SKM-1 (cell line): ENCODE data around the gene ARMC9.

Experiments
- DNase-seq: peaks from one replicate; lab custom pipeline; 2025; ENCODE audit not compliant: unreplicated experiment; lab: John Stamatoyannopoulos, UW

Gene ARMC9

DNA sequence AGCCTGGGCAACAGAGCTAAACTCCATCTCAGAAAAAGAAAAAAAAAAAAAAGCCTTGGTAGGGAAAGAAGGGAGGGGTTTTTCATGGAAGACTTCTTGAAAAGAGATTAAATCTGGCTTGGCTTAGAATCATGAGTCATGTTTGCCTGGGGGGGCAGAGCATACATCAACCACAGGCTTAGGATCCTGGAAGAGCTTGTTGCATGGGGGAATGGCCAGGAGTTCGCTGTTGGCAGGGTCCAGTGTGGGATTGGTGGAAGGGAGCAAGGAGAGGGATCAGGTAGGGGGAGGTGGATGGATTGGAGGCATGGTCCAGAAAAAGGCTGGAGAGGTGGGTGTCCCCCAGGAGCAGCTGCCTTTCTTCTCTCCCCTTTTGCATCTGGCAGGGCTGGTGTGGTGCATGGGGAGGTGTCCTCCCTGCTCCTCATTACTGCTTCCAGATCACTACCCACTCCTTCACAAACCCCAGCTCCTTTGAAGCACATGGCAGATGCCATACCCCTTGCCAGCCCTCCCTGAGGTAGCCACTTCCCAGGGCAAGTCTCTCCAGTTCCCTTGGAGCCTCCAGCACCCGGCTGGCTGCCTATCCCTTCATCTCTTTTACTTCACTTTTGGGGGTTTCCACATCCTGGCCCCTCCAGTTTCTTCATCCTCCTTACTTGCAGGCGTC, 2.5 kb downstream of the ARMC9 start:
- no peak for DNase-seq

DNA sequence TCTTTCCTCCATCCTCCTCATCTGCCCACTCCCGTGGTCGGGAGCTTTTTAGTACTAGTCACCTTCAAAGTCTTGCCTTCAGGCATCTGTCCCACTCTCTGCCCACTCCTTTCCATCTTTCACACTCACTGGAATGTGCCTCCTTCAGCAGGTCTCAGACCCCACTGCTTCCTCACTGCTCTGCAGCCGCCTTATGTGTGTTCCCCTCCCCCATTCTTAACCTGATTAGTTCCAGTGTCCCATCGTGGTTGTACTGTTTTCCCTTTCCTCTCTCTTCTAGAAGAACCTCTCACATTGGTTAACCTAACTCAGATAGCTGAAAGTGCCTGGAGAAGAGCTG, 3.0 kb downstream of the ARMC9 start:
- no peak for DNase-seq

DNA sequence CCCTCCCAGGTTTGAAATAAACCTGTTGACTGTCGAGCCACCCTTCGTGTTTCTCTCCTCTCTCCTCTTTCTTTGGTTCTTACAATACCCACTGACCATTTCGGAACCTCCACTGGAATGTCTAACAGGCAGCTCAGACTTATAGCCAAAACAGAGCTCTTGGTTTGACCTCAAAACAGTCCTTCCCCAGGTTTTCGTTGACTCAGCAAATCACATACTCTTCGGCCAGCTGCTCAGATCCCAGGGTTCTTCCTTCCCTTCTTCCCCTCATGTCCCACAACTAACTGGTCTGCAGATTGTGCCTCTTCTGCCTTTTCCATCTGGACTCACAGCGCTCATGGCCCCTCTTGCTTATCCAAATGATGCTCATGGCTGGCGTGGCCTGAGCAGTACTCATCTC, 4.7 kb downstream of the ARMC9 start:
- DNase-seq = no peak

DNA sequence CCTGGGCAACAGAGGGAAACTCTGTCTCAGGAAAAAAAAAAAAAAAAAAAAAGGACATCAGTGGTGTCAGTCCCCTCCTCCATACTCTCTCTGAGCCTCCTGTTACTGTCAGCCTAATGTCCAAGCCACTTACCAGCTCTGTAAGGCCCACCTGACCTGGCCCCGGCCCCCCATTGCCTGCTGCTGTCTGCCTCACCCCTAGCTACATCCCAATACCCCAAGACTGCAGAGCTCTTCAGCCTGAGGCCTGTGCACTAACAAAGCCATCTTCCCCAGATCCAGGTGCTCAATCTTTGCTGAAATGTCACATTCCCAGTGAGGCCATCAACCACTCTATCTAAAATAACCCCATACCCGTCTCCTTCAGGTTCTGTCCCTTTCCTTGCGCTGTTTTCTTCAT, 5.7 kb downstream of the ARMC9 start:
- DNase-seq = no peak

DNA sequence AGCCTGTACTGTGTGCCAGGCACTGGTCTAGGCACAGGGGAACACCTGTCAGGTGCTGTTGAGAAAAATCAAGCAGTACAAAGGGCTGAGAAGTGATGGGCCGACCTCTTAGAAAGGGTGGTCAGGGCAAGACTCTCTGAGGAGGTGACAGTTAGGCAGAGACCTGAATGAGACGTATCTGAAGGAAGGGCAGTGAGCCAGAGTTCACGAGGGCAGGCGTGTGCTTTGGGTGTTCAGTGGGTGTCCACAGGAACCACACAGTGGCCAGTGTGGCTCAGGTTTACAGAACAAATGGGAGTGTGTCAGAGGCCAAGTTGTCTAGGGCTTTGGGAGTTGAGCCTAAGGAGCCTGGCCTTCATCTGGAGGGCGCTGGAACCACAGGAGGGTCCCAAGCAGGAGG, 6.2 kb downstream of the ARMC9 start:
- no peak for DNase-seq

DNA sequence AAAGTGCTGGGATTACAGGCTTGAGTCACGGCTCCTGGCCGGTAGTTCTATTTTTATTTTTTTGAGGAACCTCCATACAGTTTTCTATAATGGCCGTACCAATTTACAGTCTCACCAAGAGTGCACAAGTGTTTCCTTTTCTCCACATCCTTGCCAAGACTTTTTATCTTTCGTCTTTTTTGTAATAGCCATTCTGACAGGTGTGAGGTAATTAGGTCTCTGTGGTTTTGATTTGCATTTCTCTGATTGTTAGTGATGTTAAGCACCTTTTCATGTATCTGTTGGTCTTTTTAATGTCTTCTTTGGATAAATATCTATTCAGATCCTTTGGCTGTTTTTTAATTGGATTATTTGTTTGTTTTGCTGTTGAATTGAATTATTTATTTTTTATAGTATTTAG, 9.3 kb downstream of the ARMC9 start:
- no peak for DNase-seq

DNA sequence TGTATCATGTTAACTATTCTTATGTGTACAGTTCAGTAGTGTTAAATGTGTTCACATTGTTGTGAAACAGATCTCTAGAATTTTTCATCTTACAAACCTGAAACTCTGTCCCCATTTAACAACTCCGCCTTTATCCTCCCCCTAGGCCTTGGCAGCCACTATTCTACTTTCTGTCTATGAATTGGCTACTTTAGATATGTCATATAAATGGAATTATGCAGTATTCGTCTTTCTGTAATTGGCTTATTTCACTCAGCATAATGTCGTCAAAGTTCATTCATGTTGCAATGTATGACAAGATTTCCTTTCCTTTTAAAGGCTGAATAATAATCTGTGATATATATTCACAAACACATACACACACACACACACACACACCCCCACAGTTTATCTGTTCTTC, 12.4 kb downstream of the ARMC9 start:
- DNase-seq = no peak

DNA sequence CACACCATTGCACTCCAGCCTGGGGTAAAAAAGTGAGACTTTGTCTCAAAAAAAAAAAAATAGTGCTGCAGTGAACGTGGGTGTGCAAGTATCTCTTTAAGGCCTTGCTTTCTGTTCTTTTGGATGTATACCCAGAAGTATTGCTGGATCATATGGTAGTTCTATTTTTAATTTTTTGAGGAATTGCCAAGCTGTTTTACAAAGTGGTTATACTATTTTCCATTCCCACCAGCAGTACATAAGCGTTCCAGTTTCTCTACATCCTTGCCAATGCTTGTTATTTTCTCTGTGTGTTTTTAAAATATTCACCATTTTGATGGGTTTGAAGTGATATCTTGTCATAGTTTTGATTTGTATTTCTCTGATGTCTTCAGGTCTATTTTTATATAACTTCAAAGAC, 13.1 kb downstream of the ARMC9 start:
- no peak for DNase-seq

DNA sequence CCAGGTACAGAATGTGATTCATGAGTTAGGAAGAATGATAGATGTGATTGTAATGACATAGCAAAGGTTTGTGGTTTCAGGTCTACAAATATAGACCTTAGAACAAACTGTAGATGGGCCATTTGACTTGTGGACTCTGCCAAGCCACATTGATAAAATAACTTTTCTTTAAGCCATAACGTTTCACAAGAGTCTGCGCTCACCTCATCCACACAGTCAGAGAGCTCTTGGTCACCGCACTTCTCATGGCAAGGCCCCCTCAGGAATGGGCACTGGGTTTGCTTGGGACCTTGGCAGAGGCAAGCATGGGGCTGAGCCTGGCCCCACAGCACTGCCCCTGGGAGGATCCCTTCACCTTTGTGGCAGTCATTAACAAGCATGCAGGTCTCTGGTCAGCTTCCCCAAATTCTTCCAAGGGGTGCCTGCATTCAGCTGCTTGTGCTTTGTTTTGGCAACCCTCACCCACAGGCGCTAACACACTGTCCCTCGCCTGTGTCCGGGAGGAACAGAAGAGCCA, 14.0 kb downstream of the ARMC9 start:
- no peak for DNase-seq

DNA sequence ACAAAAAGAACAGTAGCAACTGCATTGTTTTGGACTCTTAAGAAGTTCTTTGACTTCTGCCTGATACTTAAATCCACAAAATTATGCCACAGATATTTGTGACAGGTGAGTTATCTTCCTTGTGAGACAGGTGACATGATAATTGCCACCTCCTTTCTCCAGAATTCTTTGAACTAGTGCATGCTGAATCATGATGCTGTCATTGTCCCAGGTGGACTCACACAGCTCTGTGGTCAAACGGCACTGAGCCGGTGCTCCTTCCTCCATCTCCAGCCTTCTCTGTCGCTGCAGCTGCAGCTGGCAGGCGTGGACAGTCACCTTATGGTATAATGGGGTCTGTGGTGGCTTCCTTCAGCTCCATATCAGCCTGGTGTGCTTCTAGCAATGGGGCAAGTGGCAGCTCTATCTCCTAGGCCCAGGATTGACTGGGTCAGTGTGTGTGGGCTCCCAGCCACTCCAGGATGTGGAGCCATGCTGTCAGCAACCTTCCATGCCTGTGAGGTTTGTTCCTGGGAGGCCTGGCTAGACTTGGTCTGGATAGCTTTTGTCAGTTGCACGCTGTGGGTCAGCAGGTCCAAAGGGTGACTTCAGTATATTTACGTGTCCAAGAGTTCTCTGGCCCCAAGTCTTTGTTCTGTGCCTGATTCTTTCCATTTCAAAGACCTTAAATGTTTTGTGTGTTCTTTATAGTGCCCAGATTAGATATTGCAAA, 15.7 kb downstream of the ARMC9 start:
- DNase-seq = no peak

DNA sequence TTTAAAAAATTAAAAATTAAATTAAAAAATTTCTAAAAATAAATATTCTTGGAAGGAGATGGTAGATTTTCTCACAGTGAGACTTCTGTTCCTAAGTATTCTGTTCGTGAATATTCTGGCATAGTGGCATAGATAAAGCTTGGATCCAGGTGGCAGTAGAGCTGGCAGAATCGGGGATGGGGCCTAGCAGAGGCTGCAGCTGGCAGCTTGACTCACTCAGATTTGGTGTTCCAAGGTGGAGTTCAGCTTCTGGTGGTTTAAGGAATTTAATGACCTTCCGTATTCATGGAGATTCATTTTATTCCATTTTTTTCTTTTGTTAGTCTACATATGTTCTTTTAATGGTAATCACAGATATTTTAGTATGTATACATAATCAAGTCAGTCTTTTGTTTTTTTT, 19.9 kb downstream of the ARMC9 start:
- no peak for DNase-seq

DNA sequence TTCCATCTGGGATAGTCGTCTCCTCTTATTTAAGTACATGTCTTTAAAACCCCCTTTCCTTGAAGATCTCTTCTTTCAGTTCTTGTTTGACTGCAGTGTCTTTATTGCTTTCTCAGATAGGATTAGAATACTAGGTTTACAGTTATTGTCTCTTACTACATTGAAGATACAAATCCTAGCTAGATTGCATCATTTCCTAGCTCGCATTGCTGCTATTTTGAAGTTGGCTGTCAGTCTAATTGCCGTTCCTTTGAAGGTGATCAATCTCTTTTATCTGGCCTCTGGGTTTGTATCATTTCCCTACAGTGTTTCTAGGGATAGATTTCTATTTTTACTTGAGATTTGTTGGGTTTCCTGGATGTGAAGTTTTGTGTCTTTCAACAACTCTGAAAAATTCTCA, 20.9 kb downstream of the ARMC9 start:
- no peak for DNase-seq

DNA sequence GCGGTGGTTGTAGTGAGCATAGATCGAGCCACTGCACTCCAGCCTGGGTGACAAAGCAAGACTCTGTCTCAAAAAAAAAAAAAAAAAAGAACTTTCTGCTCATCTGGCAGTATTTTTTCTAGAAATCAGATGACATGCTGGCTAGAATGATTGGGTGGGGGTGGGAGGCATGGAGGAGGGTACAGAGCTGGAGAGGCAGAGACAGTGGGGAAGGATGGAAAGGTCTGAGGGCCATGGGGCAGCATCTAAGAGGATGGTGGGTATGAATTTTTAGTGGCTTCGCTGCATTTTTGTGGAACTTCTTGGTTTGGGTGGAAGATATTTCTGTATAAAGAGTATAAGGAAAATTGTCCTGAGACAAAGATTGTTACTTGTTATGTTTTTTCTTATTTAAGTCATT, 23.3 kb downstream of the ARMC9 start:
- no peak for DNase-seq

DNA sequence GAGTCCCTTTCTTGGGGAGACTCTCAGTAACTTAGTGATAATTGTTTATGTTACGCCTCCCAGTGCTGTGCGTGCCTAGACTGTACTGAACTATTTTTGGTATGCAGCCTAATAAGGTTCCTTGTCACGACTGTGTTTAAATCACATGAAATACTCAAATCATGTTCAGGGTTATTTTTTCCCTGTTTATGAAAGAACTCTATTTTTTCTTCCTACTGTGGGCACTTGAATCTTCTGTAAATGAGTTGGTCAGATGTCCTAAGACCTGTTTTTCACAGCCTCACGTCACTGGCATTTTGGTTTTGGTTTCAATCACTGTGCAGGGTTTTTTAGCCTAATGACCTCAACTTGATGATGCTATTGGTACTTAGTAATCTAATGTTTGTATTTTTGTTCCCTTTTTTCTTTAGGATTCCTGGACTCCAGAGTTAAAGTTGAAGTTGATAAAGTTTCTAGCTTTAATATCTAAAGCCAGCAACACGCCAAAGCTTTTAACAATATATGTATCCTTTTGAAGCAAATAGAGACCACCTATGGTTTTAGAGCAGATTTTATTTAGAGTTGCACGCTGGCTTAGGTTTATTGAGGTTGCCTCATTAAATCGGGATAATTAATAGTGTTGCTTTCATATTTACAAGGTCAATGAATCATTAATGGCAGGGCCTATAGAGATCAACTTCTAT, 24.0 kb downstream of the ARMC9 start:
- DNase-seq = no peak

DNA sequence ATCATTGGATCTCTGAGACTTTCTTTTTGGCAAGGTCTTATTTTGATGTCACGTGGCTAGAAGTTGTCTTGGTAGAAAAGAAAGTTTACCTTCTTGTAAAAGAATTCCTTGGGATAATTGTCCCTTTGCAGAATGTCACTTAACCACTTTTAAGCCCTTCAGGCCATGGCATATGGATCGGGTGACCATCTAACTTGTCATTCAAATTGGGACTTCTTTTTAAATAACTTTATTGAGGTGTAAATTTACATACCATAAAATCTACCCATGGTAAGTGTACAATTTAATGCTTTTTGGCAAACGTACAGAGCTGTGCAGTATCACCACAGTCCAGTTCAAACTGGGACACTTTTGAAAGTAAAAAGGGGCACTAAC, 24.6 kb downstream of the ARMC9 start:
- DNase-seq = no peak

DNA sequence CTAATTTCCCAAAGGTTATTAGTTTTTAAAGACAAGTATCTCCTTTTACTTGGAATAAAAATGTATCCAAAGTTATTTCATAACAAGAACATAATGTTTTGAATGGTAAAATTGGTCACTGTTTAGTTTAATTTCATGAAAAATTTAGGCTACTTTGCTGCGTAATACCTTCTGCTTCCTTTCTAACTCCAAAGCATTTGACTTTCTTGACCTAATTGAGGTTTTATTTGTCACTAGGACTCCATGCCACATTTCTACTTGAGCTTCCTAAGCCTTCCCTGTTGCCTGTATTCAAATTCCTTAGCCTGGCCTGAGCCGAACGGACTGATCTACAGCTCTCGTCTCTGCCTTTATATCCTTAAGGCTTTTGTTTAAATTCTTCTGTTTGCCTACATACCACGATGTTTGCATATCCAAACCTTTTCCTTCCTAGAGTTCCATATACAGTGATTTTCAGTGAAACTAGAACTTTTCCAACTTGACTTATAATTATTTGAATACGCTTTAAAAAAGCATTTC, 25.1 kb downstream of the ARMC9 start:
- DNase-seq = no peak

DNA sequence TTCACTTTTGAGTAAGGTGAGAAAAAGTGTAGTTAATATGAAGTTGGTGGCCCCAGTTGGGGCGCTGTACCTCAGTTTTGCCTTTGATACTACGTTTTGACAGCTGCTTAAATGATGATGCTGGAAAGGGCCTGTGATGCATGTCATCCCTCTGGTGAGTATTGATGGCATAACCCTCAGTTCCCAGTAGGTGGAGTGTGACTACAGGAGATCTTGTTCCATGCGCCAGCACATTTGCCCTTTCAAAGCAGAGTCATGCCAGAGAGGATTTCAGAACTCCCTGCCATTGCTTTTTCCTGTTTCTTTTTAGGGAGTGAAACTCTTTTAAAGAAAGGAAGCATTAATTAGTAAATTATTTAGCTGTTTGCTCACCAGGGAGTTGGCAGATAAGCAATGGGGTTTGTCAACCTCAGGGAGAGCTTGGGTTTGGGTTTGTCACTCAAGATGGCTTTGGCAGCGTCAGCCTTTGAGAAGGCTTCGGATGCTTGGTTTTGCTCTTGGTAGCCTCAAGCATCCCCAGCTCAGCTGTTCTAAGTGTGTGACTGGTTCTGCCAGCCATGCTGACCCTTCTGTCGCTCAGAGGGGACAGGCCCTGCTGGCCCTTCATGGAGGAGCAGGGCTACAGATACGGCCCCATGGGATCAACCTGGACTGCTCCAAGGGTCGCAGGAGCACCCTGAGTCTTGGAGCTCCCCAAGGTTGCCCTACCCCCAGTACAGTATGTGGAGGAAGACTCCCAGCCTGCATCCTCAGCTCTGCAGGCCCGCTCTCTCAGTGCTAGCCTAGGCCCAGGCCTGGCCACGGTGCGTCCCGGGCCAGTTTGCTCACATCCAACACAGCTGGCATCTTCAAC, 29.1 kb downstream of the ARMC9 start:
- DNase-seq = peak; percentile 71

DNA sequence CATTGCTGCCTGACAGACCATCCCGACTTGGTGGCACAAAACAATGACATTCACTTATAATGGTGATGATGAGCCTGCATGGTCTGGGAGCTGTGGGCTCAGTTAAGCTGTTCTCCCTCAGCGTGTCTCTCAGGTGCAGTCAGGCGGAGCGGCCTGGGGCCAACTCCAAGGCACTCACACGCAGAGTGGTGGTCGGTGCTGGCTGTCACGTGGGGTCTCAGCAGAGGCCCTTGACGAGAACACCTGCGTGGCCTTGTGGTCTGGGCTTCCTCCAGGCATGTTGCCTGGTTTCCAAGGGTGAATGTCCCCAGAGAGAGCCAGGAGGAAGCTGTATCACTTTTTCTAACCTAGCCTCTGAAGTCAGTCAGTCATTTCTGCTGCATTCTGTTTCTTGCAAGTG, 29.8 kb downstream of the ARMC9 start:
- no peak for DNase-seq

DNA sequence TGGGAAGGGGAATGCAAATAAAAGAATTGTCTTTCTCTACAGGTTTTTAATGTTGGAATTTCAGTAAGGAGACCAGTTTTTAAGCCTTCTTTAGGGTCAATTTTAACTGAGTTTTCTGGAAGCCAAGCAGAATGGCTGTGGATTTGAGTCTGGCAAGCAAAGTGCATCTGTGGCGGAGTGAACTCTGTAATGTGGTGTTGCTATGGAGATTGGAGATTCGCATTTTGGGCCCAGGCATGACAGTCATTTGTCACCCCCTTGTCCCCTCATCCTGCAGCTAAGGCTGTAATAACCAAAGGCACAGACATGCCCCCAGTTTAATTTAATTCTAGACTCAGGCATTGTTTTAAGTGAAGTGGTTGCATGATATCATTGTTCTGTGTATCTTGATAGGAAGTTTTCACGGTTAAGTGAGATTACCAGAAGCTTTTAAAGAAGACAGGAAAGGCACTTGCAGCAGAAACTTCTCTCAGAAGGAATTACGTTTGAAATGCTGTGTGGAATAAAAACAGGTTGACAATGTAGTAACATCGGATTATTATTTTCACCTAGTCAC, 30.6 kb downstream of the ARMC9 start:
- DNase-seq = no peak

DNA sequence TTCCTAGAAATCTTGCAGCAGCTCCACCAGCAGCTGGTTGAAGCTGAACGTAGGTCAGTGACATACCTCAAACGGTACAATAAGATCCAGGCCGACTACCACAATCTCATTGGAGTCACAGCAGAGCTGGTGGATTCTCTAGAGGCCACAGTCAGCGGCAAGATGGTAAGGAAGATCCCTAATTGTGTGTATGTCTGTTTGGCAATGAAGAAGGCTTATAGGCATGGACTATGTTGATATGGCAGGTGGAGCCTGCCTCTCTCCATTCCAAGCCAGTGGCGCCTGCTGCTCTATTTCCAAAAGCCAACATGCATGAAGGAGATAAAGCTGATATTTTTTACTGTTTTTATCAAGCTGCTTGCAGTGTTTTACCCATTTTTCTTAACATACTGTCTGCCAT, 36.8 kb downstream of the ARMC9 start:
- no peak for DNase-seq

DNA sequence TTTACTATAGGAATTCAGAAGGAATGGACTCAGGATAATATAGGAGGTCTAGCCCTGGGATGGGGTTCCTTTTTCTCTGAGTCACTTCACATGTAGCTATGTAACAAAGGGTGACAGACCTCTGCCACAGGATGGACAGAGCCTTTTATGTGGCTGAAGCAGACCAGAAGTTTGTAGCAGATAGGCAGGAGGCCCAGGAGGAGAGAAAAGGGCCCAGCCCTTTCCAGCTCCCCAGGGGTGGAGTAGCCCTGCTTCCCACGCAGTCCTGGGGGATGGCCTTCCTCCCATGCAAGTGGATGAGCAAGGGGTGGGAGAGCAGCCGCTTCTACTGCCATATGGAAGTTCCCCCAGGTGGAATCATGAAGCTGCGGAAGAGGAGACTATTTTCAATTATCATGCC, 40.3 kb downstream of the ARMC9 start:
- no peak for DNase-seq
